Choroid plexus epithelial cell (primary cell): ENCODE measurements around the gene IFITM2.
A peak's percentile ranks its signal among the peaks of the same experiment; 100 is the strongest.
"Not testable (repeated sequence)": the region's sequence is repeated elsewhere in the genome, so short reads cannot be mapped to it uniquely, and the experiment has no call there.

Source experiments
- DNase-seq: peaks from one replicate; pipeline ENCODE4 v3.0.0-alpha.2; 2010; ENCODE audit warnings: low read depth
- H3K4me3 ChIP-seq: 2 replicates; pipeline ENCODE4 v1.5.1; 2011; ENCODE audit warnings: low read depth, mild to moderate bottlenecking, control low read depth, low read length, moderate library complexity
- TF ChIP-seq, protein P1 (sequence below): conservative IDR thresholded peaks from 2 replicates; pipeline ENCODE4 v1.5.1; 2011; ENCODE audit warnings: low read depth, mild to moderate bottlenecking, control low read depth, inconsistent platforms, low read length, moderate library complexity

The IFITM2 gene

DNA sequence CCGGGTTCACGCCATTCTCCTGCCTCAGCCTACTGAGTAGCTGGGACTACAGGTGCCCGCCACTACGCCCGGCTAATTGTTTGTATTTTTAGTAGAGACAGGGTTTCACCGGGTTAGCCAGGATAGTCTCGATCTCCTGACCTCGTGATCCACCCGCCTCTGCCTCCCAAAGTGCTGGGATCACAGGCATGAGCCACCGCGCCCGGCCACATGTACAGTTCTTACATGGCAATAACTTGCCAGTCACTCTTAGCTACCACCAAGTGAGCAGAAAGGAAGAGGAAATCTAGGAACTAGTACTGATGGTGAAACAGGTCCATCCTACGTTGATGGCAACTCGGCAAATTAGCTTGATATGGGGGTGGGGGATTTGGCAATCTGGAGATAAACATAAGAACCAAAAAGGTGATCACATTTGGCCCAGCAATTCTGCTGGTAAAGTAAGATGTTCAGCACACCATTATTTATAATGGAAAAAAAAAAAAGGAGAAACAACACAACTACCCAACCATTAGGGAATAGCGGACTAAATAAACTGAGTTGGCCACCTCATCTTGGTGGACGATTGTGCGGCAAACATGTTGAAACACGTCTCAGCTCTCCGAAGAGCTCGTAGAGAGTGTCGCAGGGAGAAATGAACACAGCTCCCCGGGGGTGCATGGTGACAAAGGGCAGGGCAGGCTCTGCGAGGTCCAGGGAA is 24.1 kb upstream of the IFITM2 start:
- DNase-seq, result no peak
- no peak overlapping the region for H3K4me3 ChIP-seq
- TF ChIP-seq, protein P1, sequence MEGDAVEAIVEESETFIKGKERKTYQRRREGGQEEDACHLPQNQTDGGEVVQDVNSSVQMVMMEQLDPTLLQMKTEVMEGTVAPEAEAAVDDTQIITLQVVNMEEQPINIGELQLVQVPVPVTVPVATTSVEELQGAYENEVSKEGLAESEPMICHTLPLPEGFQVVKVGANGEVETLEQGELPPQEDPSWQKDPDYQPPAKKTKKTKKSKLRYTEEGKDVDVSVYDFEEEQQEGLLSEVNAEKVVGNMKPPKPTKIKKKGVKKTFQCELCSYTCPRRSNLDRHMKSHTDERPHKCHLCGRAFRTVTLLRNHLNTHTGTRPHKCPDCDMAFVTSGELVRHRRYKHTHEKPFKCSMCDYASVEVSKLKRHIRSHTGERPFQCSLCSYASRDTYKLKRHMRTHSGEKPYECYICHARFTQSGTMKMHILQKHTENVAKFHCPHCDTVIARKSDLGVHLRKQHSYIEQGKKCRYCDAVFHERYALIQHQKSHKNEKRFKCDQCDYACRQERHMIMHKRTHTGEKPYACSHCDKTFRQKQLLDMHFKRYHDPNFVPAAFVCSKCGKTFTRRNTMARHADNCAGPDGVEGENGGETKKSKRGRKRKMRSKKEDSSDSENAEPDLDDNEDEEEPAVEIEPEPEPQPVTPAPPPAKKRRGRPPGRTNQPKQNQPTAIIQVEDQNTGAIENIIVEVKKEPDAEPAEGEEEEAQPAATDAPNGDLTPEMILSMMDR, result no peak

DNA sequence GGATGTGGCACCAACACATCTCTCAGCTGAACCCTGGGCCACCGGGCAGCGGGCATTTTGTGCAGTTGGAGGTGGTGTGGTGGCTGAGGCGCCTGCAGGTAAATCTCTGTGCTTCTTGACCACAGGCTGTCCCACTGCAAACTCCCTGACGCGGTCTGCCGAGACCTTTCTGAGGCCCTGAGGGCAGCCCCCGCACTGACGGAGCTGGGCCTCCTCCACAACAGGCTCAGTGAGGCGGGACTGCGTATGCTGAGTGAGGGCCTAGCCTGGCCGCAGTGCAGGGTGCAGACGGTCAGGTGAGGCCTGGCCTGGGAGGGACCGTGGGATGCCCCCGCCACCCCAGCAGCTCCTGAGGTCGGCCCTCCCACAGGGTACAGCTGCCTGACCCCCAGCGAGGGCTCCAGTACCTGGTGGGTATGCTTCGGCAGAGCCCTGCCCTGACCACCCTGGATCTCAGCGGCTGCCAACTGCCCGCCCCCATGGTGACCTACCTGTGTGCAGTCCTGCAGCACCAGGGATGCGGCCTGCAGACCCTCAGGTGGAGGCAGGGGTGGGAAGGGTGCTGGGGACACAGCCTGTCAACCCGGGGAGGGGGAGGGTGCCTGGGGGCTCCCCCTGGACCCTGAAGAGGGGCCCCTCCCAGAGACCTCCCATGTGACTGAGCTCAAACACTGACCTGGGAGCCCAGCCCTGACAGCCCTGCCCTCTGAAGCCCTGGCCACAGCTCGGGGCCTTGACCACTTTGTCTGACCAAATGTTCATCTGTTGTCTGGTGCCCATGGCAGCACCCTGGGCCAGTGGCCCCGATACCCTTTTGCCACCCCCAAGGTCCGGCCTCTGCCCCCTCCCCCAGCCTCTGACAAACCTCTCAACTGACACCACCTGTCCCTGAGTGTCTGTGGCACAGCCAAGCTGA is 23.3 kb upstream of the IFITM2 start:
- TF ChIP-seq, protein P1, result no peak
- no peak overlapping the region for H3K4me3 ChIP-seq
- no peak for DNase-seq

- no peak for DNase-seq
- no peak overlapping the region for H3K4me3 ChIP-seq
- TF ChIP-seq, protein P1, result no peak
These were observed 22.4 kb upstream of the IFITM2 start for GRCh38 chr11:285021-285893.

- H3K4me3 ChIP-seq, result no peak overlapping the region
- DNase-seq, result no peak
- TF ChIP-seq, protein P1, result no peak
These were observed 21.8 kb upstream of the IFITM2 start for GRCh38 chr11:285894-286220.

- not testable (repeated sequence) for DNase-seq, H3K4me3 ChIP-seq
These were observed 20.4 kb upstream of the IFITM2 start for GRCh38 chr11:286977-287820.

GRCh38 chr11:287821-288477 is 19.7 kb upstream of the IFITM2 start:
- DNase-seq, result no peak
- TF ChIP-seq, protein P1, result no peak
- peak overlapping the region; percentile 56 for H3K4me3 ChIP-seq
